ENCODE measurements around the gene MYO5B.

- TF ChIP-seq CTCF (conservative IDR thresholded peaks at IDR 0.05 in 1 of 2, IDR thresholded peaks at IDR 0.05 in 1 of 2; ENCODE audit: extremely low read depth in 1 of 2, insufficient read depth in 1 of 2, low read depth in 1 of 2, low read length in 2 of 2) (no peak), EZH2 (IDR thresholded peaks at IDR 0.05; ENCODE audit: borderline replicate concordance, low read length) (no peak)
Observed at GRCh38 chr18:50044402-50044801, 150.5 kb downstream of the MYO5B start.

All from mammary epithelial cell (primary cell).